Subcutaneous abdominal adipose tissue (tissue), 5 donors: ENCODE results near the gene RUSF1.

ENCODE experiments used
- H3K27ac ChIP-seq: one replicate; pipeline ENCODE4 v1.7.0; 2013; ENCODE audit warnings: low read depth, mild to moderate bottlenecking, inconsistent platforms, low read length, moderate library complexity
- H3K27me3 ChIP-seq, 5 donors: one replicate each; pipeline ENCODE4 v1.7.0; 2013; ENCODE audit warnings: low read length in 5 of 5, inconsistent platforms in 1 of 5; ENCODE audit not compliant: control insufficient read depth in 5 of 5, insufficient read depth in 4 of 5
- H3K36me3 ChIP-seq, 5 donors: one replicate each; pipeline ENCODE4 v1.7.0; 2013; ENCODE audit warnings: low read length in 5 of 5; ENCODE audit not compliant: control insufficient read depth in 5 of 5, insufficient read depth in 5 of 5
- H3K4me1 ChIP-seq, 5 donors: one replicate each; pipeline ENCODE4 v1.7.0; 2013; ENCODE audit warnings: low read length in 5 of 5, mild to moderate bottlenecking in 3 of 5, moderate library complexity in 1 of 5; ENCODE audit not compliant: control insufficient read depth in 5 of 5, insufficient read depth in 5 of 5
- H3K4me3 ChIP-seq, 5 donors: one replicate each; pipeline ENCODE4 v1.7.0; 2013; ENCODE audit warnings: low read length in 5 of 5, low read depth in 1 of 5
- H3K9ac ChIP-seq, 5 donors: one replicate each; pipeline ENCODE4 v1.7.0; 2013; ENCODE audit warnings: low read length in 5 of 5, mild to moderate bottlenecking in 4 of 5, moderate library complexity in 3 of 5
- H3K9me3 ChIP-seq, 5 donors: one replicate each; pipeline ENCODE4 v1.7.0; 2013; ENCODE audit warnings: low read length in 5 of 5; ENCODE audit not compliant: control insufficient read depth in 5 of 5
- donor health status: healthy.
- donor health status: healthy.
- donor health status: healthy.
- donor health status: healthy.
- donor health status: healthy.

Gene RUSF1

DNA sequence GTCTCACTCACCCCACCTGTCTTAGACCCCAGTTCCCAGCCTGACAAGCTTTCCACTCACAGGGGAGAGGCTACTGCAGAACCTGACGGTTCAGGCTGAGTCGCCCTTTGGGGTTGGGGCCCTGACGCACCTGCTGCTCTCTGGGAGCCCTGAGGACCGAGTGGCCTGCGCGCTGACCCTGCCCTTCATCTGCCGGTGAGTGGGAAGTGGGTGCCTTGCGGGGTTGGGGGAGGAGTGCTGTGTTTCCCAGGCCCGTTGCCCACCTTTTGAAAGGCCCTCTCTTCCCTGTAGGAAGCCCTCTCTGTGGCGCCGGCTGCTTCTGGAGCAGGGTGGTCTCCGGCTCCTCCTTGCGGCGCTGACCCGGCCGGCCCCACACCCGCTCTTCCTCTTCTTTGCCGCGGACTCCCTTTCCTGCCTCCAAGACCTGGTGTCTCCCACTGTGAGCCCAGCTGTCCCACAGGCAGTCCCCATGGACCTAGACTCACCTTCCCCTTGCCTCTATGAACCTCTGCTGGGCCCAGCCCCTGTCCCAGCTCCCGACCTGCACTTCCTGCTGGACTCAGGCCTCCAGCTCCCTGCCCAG lies 42.3 kb downstream of the RUSF1 start:
- Histone ChIP-seq H3K36me3 (peaks cover 0 to 53% (median 46%) of the 10 kb centered on the region in 5 donors), H3K27ac (no peak overlapping the region), H3K4me1 (peaks cover 0 to 12% (median 3%) of the 10 kb centered on the region in 5 donors), H3K4me3 (no peak overlapping the region), H3K9me3 (no peaks in the 10 kb centered on the region), H3K27me3 (no peaks in the 10 kb centered on the region), H3K9ac (no peak overlapping the region)

DNA sequence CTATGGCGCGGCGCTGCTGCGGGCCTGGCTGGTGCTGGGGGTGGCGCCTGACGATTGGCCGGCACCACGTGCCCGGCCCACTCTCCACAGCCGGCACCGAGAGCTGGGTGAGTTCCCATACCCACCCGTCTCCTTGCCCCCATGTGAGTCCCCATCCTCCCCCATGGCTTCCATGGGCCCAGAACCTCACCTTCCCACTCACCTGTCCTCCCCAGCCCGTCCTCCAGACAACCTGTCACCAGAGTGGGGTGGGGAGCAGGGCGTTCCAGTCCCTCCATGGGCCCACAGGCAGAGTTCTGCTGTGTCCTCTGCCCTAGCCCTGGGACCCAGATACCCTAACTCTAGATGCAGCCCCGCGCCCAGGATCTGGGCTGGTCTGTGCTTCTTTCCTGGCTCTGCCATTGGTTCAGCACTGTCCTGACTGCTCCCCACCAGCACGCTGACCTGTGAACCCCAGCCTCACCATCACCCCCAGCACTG lies 43.4 kb downstream of the RUSF1 start:
- Histone ChIP-seq H3K4me3 (no peak overlapping the region), H3K9ac (no peak overlapping the region), H3K36me3 (peaks cover 0 to 53% (median 46%) of the 10 kb centered on the region in 5 donors), H3K27me3 (no peaks in the 10 kb centered on the region), H3K4me1 (peaks cover 3 to 21% (median 12%) of the 10 kb centered on the region in 5 donors), H3K9me3 (no peaks in the 10 kb centered on the region), H3K27ac (no peak overlapping the region)

- H3K27ac ChIP-seq: no peak overlapping the region
- H3K4me1 ChIP-seq: peaks cover 3 to 21% (median 13%) of the 10 kb centered on the region in 5 donors
- peaks cover 0 to 53% (median 46%) of the 10 kb centered on the region in 5 donors for H3K36me3 ChIP-seq
- H3K9me3 ChIP-seq: no peaks in the 10 kb centered on the region
- no peak overlapping the region for H3K9ac ChIP-seq
- H3K4me3 ChIP-seq: no peak overlapping the region
- H3K27me3 ChIP-seq: no peaks in the 10 kb centered on the region
Observed at GRCh38 chr16:31464348-31464769, 43.8 kb downstream of the RUSF1 start.

- H3K27ac ChIP-seq: no peak overlapping the region
- no peaks in the 10 kb centered on the region for H3K9me3 ChIP-seq
- no peak overlapping the region for H3K9ac ChIP-seq
- H3K4me1 ChIP-seq: peaks cover 8 to 40% (median 27%) of the 10 kb centered on the region in 5 donors
- H3K36me3 ChIP-seq: peaks cover 0 to 52% (median 46%) of the 10 kb centered on the region in 5 donors
- no peak overlapping the region for H3K4me3 ChIP-seq
- H3K27me3 ChIP-seq: no peaks in the 10 kb centered on the region
Observed at GRCh38 chr16:31461921-31462804, 46.0 kb downstream of the RUSF1 start.

GRCh38 chr16:31461201-31461920 lies 46.8 kb downstream of the RUSF1 start:
- no peak overlapping the region for H3K27ac ChIP-seq
- no peaks in the 10 kb centered on the region for H3K9me3 ChIP-seq
- H3K9ac ChIP-seq: no peak overlapping the region
- no peaks in the 10 kb centered on the region for H3K27me3 ChIP-seq
- peaks cover 0 to 44% (median 41%) of the 10 kb centered on the region in 5 donors for H3K36me3 ChIP-seq
- no peak overlapping the region for H3K4me3 ChIP-seq
- H3K4me1 ChIP-seq: peaks cover 11 to 41% (median 33%) of the 10 kb centered on the region in 5 donors

GRCh38 chr16:31460582-31461002 lies 47.6 kb downstream of the RUSF1 start:
- peaks cover 11 to 43% (median 36%) of the 10 kb centered on the region in 5 donors for H3K4me1 ChIP-seq
- H3K27ac ChIP-seq: peak overlapping the region; percentile 66
- peak overlapping the region; percentile 59 to 82 (median 65) for H3K4me3 ChIP-seq
- H3K9ac ChIP-seq: peak overlapping the region in 2 of 5 donors; percentile 30 to 73
- peaks cover 0 to 39% (median 34%) of the 10 kb centered on the region in 5 donors for H3K36me3 ChIP-seq
- no peaks in the 10 kb centered on the region for H3K9me3 ChIP-seq
- no peaks in the 10 kb centered on the region for H3K27me3 ChIP-seq

- H3K9ac ChIP-seq: peak overlapping the region; percentile 63 to 96 (median 95)
- H3K9me3 ChIP-seq: no peaks in the 10 kb centered on the region
- H3K4me1 ChIP-seq: peaks cover 13 to 49% (median 43%) of the 10 kb centered on the region in 5 donors
- H3K36me3 ChIP-seq: peaks cover 0 to 34% (median 29%) of the 10 kb centered on the region in 5 donors
- H3K27me3 ChIP-seq: no peaks in the 10 kb centered on the region
- peak overlapping the region; percentile 98 for H3K27ac ChIP-seq
- H3K4me3 ChIP-seq: peak overlapping the region; percentile 63 to 92 (median 88)
Observed at GRCh38 chr16:31459687-31460581, 48.3 kb downstream of the RUSF1 start.

GRCh38 chr16:31458844-31459686 lies 49.1 kb downstream of the RUSF1 start, which contains the start of gene ARMC5:
ARMC5 (plus strand) TSS chr16:31459501; CDS start chr16:31459525, 24 bp downstream.
- peaks cover 13 to 56% (median 44%) of the 10 kb centered on the region in 5 donors for H3K4me1 ChIP-seq
- H3K9me3 ChIP-seq: no peaks in the 10 kb centered on the region
- no peaks in the 10 kb centered on the region for H3K27me3 ChIP-seq
- H3K36me3 ChIP-seq: peaks cover 0 to 27% (median 21%) of the 10 kb centered on the region in 5 donors
- peak within 1 kb of the TSS; percentile 63 to 96 (median 88) for H3K4me3 ChIP-seq
- peak within 1 kb of the TSS; percentile 73 to 96 (median 95) for H3K9ac ChIP-seq
- peak within 1 kb of the TSS; percentile 98 for H3K27ac ChIP-seq
